Cerebellar nuclear complex (tissue), 1 donor: ENCODE results near the gene ZNF579.

Source experiments
- DNase-seq, 2 experiments: peaks; one replicate each; lab custom pipeline; 2025; lab: John Stamatoyannopoulos, UW

ZNF579 gene

DNA sequence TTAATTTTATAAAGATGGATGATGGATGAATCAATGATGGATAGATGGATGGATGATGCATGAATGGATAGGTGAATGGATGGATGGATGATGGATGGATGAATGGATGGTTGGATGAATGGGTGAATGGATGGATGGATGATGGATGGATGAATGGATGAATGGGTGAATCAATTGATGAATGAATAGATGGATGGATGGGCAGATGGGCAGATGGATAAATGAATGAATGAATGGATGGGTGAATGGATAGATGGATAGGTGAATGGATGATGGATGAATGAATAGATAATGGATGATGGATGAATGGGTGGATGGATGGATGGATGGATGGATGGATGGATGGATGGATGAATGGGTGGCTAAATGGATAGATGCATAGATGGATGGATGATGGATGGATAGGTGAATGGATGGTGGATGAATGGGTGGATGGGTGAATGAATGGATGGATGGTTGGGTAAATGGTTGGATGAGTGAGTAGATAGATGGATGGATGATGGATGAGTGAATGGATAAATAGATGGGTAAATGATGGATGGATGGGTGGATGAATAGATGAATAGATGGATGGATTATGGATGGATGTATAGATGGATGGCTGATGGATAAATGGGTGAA lies 12.8 kb downstream of the ZNF579 start:
- DNase-seq: no peak

DNA sequence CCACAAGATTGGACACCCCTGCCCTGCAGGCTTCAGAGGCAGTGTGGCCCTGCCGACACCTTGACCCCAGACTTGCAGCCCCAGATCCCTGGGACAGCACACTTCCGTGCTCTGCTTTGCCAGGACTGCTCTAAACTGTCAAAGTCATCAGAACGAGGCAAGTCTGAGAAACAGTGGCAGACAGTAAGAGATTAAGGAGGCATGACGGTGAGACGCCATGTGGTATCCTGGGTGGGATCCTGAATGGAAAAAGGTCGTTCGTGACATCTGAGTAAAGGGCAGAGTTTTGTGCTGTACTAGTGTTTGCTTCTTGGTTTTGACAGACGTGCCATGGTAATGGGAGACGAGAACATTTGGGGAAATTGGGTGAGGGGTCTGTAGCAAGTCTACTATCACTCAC lies 13.8 kb downstream of the ZNF579 start:
- DNase-seq: no peak

DNA sequence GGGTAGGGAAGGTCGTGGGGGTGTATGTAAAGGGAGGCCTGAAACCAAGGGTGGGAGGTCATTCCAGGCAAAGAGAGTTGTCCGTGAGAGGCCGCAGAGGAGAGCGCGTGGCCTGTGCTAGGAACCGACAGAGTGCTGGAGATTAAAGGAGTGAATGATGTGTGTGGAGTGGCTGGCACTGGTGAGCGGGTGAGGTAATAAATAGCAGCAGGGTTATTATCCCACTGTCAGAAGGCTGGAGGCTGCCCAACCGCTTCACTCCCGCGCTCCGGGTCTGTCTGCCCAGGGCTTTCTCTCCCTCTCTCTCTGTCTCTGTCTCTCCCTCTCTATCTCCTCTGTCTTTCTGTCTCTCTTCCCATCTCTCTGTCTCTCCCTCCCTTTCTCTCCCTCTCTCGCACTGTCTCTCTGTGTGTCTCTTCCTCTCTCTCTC lies 17.4 kb downstream of the ZNF579 start:
- DNase-seq: peak; percentile 68 to 87

DNA sequence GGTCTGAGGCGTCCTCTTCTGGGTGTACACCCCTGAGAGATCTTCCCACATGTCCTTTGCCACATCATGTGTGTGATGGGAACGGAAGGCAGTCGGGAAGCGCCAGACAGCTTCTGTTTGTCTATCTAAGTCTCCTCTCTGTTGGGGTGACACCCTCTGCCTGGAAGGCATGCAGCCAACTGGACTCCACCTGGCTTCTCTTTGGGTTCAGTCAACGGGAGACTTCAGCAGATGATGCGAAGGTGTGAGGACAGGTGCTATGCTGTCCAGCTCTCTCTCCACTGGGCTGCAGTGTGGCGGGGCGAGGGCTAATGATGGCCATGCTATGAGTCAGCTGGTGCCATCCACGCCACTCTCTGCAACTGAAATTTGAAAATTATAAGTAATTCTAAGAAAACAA lies 21.0 kb downstream of the ZNF579 start:
- no peak for DNase-seq

DNA sequence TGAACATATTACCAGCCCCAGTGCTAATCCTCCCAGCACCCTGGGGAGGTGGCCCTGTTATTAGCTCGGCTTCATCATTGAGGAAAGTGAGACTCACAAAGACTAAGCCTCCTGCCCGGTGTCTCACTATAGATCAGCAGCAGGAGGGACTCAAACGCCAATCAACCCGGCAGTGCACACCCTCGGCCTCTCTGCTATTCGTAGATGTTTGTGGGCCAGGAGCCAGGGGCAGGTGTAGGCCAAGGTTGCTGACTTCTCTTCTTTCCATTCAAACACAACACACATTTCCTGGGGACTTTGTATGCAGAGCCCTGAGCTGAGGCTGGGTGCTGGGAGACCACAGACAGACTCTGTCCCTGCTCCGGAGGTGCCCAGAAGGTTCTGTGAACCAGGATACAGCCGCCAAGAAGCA lies 25.9 kb downstream of the ZNF579 start:
- no peak for DNase-seq

DNA sequence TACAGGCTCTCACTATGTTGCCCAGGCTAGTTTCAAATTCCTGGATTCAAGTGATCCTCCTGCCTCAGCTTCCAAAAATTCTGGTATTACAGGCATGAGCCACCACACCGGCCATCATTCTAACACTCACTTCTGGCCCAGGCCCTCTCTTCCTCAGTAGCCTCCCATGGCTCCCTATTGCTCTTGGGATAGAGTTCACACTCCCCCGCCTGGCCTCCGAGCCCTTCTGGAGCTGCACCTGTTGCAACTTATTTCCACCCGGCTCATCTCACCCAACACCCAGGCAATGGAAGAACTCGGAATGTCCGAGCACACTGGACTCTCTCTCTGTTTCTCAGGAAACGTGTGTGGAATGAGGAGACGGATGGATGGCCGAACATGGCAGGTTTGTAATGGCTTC lies 26.3 kb downstream of the ZNF579 start:
- no peak for DNase-seq

DNA sequence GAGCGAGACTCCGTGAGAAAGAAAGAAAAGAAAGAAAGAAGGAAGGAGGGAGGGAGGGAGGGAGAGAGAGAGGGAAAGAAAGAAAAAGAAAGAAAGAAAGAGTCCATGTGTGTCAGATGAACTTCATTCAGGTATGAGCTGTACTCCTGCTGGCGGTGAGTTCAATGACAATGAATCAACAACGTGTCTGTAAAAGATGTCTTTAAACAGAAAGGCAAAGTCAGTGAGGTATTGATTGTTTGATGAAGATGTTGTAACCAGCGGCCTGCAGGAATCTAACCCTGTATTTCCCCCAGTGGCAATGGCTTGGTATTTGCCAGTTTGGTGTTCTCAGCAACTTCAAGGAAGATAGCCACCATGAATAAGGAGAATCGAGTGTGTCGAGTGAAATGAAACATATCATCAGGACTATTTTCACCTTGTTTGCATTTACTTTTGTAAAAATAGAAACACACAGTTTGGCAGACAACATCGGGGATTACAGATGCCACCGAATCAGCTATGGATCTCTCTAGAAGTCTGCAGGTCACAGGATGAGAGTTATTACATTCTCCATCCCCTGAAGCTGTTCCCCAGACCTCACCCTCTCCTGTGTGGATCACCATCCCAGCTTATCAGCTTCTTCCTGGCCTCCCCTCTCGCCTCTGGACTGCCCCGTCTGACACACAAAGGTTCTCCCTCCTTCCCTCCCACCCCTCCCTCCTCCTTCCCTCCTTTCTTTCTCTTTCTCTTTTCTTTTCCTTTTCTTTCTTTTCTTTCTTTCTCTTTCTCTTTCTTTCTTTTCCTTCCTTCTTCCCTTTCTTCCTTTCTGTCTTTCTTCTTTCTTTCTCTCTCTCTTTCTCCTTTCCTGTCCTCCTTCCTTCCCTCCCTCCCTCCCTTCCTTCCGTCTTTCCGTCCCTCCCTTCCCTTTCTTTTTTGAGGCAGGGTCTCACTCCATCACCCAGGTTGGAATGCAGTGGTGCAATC lies 27.1 kb downstream of the ZNF579 start:
- no peak for DNase-seq

DNA sequence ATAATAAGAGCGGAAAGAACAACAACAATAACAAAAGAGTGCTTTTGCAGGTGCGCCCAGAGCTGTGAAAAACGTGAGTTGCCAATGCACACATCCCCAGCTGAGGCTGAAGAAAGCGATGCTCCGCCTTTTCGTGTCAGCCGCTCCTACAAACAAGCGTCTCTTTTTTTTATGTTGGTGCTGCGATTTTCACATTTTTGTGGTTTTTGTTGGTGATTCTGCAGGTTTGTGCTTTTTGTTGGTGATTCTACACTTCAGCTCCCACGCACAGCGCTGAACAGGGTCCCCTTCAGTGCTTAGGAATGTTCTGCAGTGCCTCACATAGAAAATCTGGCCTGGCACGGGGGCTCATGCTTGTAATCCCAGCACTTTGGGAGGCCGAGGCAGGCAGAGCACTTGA lies 28.0 kb downstream of the ZNF579 start:
- no peak for DNase-seq

DNA sequence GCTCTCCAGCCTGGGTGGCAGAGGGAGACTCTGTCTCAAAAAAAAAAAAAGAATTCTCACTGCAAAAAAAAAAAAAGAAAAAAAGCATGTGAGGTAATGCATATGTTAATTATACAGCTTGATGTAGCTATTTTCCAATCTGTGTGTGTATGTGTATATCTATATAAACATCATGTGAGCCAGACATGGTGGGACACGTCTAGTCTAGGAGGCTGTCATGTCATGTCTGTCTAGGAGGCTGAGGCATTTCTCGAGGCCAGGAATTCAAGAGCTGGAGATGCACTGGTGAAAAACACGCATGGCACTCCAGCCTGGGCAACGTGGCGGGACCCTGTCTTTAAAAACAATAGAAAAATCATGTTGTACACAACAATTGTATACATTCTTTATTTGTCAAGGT lies 28.4 kb downstream of the ZNF579 start:
- DNase-seq: no peak

DNA sequence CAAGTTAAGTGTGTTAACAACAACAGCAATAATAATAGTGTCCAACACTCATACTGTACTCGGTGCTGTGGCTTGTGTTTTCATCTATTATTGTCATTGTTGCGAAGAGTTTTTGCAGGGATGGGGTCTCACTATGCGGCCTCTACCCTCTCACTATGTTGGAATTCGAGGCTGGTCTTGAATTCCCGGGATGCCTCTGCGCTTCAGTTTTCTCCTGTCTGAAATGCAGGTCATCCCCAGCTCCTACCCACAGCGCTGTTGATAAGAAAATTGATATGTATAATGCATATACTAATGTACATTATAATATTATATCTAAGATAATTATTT lies 30.4 kb downstream of the ZNF579 start:
- DNase-seq: no peak

DNA sequence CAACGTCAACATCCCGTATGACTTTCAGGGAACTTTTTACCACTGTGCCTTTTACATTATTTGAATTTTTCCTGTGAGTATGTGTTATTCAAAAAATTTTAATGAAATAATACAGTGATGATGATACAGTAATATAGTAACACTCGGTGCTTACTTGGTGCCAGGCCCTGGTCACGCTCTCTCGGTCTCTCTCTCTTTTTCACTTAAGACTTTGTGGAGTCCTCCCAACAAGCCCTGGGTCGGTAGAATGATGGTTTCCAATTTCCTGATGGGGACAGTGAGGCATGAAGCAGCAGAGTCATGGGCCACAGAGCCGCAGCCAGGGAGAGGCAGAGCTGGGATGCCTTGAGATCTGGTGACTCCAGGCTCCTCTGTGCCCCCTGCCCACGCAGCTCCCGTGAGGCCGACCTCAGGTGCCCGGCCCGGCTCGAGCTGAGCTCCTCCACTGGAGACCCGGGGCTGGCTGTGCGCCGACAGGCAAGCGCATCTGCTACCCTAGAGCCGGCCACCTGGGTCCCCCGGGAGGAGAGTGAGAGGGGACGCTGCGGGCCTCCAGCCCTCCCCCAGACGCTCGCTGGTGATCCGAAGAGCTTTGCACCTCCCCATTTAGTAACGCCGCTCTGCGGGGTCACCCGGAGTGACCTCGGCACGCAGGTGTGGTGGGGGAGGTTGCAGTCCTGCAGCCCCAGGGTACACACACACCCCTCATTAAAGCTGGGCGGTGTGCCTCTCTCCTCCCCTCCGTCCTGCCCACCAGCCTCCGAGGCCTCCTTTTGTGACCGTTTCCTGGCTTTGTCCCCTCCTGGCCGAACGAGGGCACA lies 30.9 kb downstream of the ZNF579 start:
- no peak for DNase-seq

DNA sequence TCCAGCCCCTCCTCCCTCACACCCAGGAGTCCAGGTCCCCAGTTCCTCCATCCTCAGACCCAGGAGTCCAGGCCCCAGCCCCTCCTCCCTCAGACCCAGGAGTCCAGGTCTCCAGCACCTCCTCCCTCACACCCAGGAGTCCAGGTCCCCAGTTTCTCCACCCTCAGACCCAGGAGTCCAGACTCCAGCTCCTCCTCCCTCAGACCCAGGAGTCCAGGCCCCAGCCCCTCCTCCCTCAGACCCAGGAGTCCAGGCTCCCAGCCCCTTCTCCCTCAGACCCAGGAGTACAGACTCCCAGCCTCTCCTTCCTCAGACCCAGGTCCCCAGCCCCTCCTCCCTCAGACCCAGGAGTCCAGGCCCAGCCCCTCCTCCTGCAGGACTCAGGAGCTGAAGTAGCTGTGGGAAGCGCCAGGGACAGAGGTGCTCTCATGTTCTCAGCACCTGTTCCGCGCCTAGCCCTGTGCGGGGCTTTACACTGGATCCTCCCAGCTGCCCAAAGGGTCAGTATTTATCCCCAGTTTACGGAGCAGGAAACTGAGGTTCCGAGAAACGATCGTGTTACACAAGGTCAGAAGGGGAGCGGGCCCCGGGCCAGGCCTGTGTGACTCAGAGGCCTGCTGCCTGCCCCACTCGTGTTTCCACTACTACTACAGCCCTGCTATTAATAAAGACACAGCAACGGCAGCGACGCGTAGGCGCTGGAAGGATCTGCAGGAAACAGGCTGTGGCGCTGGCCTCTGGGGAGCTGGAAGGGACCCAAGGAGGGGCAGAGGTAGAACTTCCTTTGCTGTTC lies 33.6 kb downstream of the ZNF579 start:
- DNase-seq: no peak

DNA sequence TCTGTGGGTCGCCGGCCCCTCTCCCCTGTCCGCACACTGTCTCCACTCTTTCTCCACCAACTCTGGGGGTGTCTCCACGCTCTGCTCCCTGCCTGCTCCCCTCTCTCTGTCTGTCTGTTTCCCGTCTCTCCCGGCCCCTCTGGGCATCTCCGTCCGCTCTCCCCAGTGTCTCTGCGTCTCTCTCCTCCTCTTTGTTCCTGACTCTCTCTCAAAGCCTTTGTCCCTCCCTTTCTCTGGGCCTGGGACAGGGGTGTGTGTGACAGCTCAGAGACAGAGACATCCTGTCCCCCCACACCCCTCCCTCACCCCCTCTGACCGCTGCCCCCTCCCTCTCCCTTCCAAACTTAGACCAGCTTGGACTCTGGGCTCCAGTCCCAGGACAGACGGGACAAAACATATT lies 34.6 kb downstream of the ZNF579 start:
- no peak for DNase-seq

DNA sequence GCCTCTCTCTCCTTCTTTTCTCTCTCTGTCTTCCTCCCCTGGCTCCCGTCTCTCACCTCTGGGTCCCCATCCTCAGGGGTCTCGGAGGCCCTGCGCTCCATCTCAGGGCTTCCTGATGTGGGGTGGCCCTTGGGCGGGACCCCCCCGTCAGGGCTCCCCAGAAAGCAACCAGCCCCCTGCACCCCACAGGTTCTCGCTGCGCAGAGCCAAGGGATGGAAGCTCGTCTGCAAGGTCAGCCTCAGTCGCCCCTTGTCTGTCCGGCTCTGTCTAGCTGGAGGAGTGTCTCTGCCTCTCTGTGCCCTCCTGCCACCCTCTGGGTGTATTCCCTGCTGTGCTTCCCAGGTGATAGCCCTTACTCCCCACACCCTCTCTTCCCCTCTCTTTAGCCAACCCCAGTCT lies 35.2 kb downstream of the ZNF579 start, which contains the start of gene SBK3:
Gene SBK3 (minus strand): TSS at position 101 of the 400 bp plus-strand sequence. CDS start 0 bp downstream, at position 101.
- no peak for DNase-seq

DNA sequence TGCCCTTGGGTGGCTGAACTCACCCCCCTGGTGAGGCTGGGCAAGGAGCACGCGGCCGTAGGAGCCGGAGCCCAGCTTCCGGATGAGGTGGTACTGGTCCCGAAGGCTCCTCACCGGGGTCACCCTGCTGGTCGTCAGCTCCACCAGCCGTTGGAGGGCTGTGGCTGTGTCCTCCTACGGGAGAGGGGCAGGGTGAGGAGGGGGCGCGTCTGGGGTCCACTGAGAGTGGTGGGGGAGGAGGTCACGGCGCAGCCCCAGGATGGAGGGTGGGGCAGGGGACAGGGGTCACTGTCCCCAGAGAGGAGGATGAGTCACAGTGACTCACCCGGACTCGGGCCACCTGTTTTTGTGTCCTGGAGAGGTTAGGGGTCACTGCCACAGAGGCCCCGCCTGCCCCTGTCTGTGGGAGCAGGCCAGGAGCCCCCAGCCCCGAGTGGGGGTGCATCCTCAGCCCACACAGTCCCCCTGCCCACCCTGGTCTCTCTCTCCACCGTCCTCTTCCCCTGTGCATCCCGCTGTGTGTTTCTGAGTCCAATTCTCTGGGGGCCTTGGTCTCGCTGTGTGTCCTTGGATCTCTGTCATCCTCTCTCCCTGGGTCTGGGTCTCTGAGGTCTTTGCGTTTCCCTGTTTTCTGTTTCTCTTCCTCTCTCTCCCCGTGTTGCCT lies 35.7 kb downstream of the ZNF579 start:
- no peak for DNase-seq

DNA sequence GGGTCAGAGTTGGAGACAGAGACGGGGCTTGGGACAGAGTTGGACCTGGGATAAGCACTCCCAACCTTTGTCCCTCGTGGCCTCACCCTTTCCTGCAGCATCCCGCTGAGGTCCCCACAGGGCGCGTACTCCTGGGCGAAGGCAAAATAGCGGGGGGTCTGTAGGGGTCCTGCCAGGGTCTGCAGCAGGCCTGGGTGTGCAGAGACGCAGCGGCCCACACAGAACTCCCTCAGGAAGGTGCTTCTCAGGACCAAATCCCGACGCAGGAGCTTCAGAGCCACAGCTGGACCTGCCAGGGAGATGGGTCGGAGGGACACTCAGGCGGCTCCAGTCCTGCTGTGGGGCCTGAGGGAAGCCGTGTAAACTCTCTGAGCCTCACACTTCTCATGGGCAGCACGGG lies 36.6 kb downstream of the ZNF579 start:
- DNase-seq: no peak

DNA sequence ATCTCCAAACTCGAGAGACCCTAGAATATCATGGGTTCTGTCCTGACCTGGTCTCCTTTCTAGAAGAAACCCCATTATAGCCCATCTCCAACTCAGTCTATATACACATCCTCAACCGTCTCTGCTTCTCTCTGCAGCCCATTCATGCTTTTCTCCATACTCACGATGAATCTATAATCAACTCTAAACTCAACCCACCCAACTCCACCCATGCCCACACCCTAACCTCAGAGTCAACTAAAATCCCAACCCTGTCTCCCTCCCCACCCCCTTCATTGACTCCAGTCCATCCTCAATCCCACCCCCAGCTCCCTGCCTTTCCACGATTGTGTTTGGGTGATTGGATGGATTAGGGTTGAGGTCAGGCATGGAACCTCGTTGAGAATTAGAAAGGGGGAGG lies 37.1 kb downstream of the ZNF579 start:
- DNase-seq: no peak

DNA sequence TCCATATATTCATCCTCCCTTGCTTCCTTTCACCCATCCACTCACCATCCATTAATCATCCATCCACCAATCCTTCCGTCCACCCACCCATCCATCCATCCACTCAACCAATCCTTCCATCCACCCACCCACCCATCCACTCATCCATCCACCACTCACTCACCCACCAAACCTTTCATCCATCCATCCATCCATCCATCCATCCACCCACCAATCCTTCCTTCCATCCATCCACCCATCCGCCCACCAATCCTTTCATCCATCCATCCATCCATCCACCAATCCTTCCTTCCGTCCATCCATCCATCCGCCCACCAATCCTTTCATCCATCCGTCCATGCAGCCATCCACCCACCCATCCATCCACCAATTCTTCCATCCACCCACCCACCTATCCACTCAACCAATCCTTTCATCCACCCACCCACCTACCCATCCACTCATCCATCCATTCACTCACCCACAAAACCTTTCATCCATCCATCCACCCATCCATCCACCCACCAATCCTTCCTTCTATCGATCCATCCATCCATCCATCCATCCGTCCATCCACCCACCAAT lies 38.3 kb downstream of the ZNF579 start:
- no peak for DNase-seq

DNA sequence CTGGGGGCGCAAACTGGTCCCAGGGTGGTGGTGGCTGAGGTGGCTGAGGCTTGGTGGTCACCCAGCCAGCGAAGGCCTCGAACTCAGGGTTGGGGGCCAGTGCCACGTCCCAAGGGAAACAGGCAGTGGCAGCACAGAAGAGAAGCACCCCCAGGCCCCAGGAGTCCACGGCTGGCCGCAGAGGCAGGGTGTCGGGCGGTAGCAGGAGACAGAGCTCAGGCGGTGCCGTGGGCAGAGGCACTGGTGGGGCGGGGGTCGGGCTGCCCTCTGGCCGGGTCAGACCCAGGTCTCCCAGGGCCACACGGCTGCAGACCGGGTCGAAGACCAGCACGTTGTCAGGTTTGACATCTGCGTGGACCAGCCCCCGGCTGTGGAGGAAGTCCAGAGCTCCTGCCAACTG lies 39.6 kb downstream of the ZNF579 start:
- DNase-seq: no peak

DNA sequence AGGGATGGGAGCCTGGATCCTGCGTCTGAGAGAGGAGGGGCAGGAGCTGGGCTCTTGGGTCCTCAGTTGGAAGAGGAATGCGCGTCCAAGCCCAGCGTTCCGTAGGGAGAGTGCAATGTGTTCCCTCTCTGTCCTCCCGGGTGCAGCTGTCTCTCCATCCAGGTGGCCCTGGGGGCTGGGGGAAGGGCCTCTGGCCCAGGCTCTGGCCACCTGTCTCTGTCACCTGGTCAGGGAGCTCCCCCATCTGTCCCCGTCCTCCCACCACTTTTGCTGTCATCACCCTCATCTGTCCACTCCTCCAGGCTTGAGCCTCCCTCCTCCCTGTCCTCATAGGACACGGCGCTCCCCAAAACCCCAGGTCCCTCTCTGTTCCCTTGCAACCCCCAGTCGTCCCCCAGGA lies 40.0 kb downstream of the ZNF579 start:
- DNase-seq: peak in 1 of 2 experiments; percentile 57
